Right renal cortex interstitium (tissue), 3 donors: Measurements from ENCODE around the gene CRB1. TPM values are rescaled to one million over a fixed set of nuclear protein-coding genes. Genes with fewer than 3 reads are reported as not detected.

Experiments
- DNase-seq, 3 donors: peaks; one replicate each; pipeline ENCODE4 v3.0.0-alpha.2; 2013; ENCODE audit warnings: low read depth in 3 of 3, low spot score in 2 of 3
- polyA plus RNA-seq, 3 donors: library from polyadenylated mRNA; unstranded; fragments of 120-200 nt; gene quantifications; one replicate each; pipeline ENCODE4 v1.2.1, GENCODE V29; 2013; ENCODE audit not compliant: insufficient read length in 3 of 3

Gene CRB1
- 1 to 10 TPM; 2.9 to 3.8 (median 3.3) TPM for polyA plus RNA-seq

GRCh38 chr1:197268012-197268411 is at the start of gene CRB1:
Gene CRB1 (plus strand): TSS chr1:197268252. CDS start chr1:197268413, 161 bp downstream.
- DNase-seq, result no peak

GRCh38 chr1:197218857-197219256 is 49.2 kb upstream of the CRB1 start:
- DNase-seq, result no peak

GRCh38 chr1:197222025-197222685 is 45.9 kb upstream of the CRB1 start:
- DNase-seq, result no peak

- no peak for DNase-seq
These were observed 45.3 kb upstream of the CRB1 start for GRCh38 chr1:197222780-197223179.

DNA sequence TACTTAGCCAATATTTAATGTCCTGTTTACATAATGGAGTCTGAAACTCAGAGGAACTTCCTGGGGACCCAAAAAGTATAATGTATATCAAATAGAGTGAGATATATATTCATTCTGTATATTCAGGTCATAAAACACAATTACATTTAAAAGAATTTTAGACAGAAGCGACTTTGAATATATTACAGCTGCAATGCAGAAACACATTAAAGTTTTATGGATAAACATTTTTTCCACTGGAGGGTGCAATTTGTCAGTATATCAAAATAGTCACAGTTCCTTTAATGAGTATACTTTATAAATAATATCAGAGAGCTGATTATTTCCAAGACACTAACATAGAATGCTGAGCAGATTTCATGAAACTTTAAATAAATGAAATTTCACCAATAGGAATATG is 43.9 kb upstream of the CRB1 start:
- no peak for DNase-seq

DNA sequence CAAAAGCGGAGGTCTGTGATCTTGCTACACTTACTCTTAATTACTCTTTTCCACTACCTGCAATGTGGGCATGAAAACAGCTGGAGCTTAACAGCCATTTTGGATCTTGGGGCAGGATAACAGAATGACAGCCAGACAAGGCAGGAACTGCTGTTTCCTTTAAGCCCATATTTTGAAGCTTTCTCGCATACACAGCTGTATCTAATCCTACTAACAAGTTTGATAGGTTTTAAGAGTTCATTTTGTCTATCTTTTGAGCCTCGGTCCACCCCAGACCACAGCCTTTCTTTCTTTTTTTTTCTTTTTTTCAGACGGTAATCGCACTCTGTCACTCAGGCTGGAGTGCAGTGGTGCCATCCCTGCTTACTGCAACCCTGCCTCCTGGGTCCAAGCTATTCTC is 42.4 kb upstream of the CRB1 start:
- DNase-seq, result no peak

- DNase-seq, result no peak
These were observed 33.5 kb upstream of the CRB1 start for GRCh38 chr1:197234581-197234980.

- DNase-seq, result no peak
These were observed 32.7 kb upstream of the CRB1 start for GRCh38 chr1:197235355-197235754.

- no peak for DNase-seq
These were observed 20.6 kb upstream of the CRB1 start for GRCh38 chr1:197247465-197247864.

DNA sequence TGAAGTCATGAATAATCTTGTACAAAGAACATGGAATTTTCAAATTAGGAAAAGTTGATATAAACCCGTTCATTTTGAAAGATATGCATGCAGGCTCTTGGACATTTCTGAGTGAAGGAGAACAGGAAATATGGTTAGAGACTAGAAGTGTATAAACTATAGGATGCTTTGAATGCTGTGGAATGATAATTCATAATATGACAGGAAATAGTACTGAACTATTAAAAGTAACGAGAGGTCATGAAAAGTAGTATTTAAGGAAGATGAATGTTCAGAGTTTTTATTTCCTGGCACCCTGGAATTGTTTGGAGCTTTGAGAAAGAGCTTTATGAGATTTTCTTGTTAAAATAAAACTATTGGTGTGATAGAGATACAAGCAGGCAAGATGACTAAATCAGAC is 18.7 kb upstream of the CRB1 start:
- no peak for DNase-seq

DNA sequence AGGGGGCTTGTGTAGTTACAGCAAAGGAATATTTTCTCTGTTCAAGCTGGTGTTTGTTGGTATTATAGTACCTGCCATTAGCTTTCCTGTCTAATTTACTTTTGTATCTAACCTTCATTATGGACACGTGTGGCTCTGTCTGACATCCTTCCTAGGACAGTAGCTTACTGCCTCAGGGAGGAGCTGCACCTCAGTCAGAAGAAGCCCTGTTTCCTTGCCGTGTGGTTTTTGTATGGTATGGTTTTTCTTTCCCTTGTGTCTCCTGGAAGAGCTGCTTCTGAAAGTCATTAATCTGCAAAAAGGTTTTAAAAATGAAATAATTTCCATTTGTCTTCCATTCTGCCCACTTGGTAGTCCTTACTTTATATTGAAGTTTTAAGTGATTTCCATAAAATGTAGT is 17.4 kb upstream of the CRB1 start:
- no peak for DNase-seq

DNA sequence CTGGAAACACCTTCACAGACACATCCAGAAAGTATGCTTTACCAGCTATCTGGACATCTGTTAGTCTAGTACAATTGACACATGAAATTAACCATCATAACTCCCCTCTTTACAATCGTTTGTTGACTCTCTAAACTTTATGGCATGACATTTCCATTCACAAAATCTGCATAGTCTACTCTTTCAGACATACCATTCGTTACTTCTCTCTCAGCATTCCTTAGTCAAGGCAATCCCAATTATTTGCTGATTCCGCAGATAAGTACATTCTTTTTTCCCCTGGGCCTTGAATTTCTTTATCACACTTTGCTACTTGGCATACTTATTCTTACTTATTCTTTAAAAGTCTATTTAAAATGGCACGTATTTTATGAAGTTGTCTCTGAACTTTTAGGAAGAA is 15.1 kb upstream of the CRB1 start:
- DNase-seq, result no peak

GRCh38 chr1:197254866-197255265 is 13.2 kb upstream of the CRB1 start:
- DNase-seq, result no peak

GRCh38 chr1:197264936-197265567 is 3.0 kb upstream of the CRB1 start:
- DNase-seq, result no peak

GRCh38 chr1:197269053-197269452 is 1.0 kb downstream of the CRB1 start:
- DNase-seq, result no peak

DNA sequence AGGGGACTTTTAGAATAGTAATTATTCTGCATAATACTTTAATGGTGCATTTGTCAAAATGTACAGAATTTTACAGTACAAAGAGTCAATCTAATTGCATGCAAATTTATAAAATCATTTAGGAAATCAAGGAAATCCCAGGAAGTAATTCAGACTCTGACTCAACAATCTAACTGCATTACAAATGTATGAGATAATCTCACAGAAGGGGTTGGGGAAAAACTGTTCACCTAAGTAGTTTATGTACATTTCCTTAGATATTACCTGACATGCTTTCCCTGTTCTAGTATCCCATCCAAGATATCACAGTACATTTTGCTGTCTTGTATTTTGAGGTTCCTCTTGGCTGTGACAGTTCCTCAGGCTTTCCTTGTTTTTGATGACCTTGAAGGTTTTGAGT is 4.7 kb downstream of the CRB1 start:
- no peak for DNase-seq

DNA sequence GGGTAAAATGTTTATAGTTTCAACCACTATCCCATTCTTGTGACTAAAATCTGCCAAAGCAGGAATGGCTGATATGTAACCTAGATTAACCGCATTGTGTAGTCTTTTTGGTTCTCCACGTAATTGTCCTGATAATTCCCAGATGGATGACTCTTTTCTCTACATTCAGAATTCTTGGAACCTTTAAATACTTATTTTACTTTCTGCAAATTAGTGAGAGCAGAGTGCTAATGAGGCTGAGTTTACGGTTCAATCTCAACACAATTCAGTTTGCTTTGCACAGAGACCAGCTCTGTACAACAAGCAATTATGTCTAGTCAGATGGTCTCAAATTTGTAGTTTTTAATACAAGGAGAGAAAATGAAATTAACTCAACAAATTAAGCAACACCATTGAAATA is 9.1 kb downstream of the CRB1 start:
- no peak for DNase-seq

GRCh38 chr1:197284325-197284724 is 16.3 kb downstream of the CRB1 start:
- no peak for DNase-seq

- DNase-seq, result no peak
These were observed 16.9 kb downstream of the CRB1 start for GRCh38 chr1:197284966-197285365.

GRCh38 chr1:197285526-197286205 is 17.6 kb downstream of the CRB1 start:
- DNase-seq, result no peak

DNA sequence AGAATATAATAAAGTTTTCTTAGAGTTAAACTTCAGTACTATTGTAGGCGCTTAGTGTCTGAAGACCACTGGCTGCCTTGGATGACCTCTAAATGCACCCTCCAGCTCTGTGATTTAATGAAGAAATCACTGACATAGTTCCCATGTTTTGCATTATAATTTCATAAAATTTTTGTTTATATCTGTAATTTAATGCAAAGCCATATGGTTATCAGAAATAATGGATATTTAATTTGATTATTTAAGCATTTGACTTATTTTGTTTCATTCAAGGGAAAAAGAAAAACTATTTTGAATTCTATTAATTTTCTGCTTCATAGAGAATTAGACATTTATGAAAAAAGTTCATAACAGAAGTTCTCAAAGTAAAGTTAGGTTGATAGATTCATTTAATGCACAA is 18.6 kb downstream of the CRB1 start:
- no peak for DNase-seq

GRCh38 chr1:197287863-197288262 is 19.8 kb downstream of the CRB1 start:
- no peak for DNase-seq
